D721Med (cell line): ENCODE measurements around the gene DNAAF2.

Source experiments
- DNase-seq: peaks from one replicate; pipeline ENCODE4 v3.0.0; 2011; ENCODE audit warnings: low spot score; ENCODE audit not compliant: insufficient read length
- FAIRE-seq: peaks from 2 replicates; lab custom pipeline; 2011; peaks lifted over from hg19 to GRCh38; lab: Jason Lieb, UNC
- CTCF ChIP-seq: IDR thresholded peaks from 2 replicates; pipeline ENCODE4 v1.5.1; 2012; ENCODE audit warnings: mild to moderate bottlenecking, control low read depth; ENCODE audit not compliant: insufficient read depth; ENCODE audit errors: missing control alignments

The DNAAF2 gene

GRCh38 chr14:49654511-49654910 lies 19.5 kb upstream of the DNAAF2 start:
- no peak for FAIRE-seq
- TF ChIP-seq CTCF, result no peak

GRCh38 chr14:49653508-49653907 lies 18.5 kb upstream of the DNAAF2 start:
- no peak for TF ChIP-seq CTCF
- DNase-seq (no peak), FAIRE-seq (no peak)

More at GRCh38 chr14:49654511-49654910, 19.5 kb upstream of the DNAAF2 start:
- DNase-seq, result no peak

GRCh38 chr14:49642163-49642562 lies 7.1 kb upstream of the DNAAF2 start:
- FAIRE-seq, result no peak
- DNase-seq, result no peak
- no peak for TF ChIP-seq CTCF

GRCh38 chr14:49641697-49642129 lies 6.7 kb upstream of the DNAAF2 start:
- DNase-seq, result no peak
- no peak for TF ChIP-seq CTCF
- no peak for FAIRE-seq

- no peak for FAIRE-seq
- no peak for DNase-seq
- no peak for TF ChIP-seq CTCF
These were observed 5.7 kb upstream of the DNAAF2 start for GRCh38 chr14:49640540-49641417.

- FAIRE-seq (no peak), DNase-seq (no peak)
- no peak for TF ChIP-seq CTCF
These were observed 2.6 kb upstream of the DNAAF2 start for GRCh38 chr14:49637534-49638078.

- FAIRE-seq (no peak), DNase-seq (no peak)
- TF ChIP-seq CTCF, result no peak
These were observed 1.8 kb upstream of the DNAAF2 start for GRCh38 chr14:49636866-49637265.
